ENCODE measurements around the gene LDLRAD3.
A peak's percentile ranks its signal among the peaks of the same experiment; 100 is the strongest.

The LDLRAD3 gene

DNA sequence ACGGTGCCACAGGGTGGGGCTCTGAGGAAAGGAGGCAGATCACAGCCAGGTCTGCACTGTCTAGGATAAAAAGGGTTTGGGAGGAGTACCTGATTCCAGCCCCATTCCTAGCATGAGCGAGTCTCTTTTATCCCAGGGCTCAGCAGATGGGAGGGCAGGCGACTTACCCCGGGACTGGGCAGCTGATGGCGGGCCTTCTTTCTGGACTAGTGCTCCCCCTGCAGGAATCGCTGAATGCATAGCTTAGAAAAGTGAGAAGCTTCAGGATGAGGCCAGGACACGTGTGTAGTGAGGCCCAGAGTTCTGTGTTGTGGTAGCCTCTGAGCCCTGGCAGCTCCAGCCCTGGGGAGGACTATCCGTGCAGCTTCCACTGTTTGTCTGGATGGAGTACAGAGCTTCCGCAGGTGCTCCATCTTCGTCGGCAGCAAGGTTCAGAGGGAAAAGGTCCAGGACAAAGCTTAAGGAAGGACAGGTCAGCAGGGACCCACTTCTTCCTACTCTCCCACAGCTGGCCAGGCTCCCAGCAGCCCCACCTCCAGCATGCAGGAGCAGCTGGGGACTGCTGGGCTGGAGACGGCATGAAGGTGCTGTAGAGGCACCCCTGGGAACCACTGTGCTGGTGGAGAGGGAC is 315.0 kb downstream of the LDLRAD3 start:
- DNase-seq, result peak; percentile 80

DNA sequence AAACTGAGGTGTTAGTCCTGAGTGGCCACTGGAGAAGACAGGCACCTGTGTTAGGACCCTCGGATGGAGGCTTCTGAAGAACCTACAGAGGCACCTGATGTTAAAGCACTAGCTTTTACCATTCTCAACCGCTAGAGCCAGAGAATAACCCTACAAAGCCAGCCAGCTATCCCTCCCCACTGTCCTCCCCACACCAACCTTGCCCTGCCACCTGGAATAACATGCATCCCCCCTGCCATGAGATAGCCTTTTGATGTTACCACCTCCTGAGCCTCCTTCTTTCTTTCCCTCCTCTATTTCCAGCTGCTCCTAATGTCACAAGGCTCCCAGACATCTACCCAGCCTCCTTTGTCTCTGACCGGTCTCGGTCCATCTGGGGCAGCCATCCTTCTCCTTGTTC is 317.2 kb downstream of the LDLRAD3 start:
- no peak for DNase-seq

DNA sequence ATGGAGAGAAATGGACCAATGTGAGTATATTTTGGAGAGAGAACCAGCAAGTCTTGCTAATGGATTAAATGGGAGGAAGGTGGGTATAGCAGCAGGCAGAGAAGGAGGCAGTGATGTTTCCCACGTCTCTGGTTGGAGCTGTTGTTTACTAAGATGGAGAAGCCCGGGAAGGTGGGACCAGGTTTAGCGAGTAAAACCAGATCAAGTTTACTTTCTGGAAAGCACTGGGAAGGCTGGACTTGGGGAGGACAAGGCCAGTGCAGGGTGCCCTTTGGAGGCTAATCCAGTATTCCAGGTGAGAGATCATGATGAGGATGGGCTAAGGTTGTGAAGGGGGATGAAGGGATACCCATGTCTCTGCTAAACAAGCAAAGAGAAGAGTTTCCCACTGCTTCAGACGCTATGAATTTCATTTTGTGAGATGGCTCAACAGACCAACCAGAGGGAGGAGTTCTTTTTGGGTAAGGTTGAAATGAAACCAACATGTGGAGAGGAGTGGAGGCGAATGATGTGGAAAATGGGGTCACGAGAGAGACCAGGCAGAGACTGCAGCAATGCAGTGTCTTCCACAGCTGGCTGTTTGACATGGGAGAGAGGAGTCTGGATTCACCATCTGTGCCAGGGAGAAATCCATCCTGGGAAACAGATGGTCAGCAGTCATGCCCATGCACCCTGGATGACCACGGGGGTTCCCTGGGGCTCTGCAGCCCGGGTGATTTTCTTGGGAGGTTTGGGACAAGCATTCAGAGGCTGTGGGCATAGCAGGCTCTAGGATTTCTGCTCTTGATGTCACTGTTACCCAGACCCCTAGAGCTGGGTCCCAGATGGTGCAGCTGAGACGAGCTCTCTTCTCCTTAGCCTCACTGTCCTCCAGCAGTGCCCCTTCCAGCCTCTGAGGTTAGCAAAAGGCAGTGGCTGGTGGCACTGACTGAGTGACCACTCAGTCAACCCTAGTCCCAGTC is 320.4 kb downstream of the LDLRAD3 start:
- DNase-seq, result no peak

DNA sequence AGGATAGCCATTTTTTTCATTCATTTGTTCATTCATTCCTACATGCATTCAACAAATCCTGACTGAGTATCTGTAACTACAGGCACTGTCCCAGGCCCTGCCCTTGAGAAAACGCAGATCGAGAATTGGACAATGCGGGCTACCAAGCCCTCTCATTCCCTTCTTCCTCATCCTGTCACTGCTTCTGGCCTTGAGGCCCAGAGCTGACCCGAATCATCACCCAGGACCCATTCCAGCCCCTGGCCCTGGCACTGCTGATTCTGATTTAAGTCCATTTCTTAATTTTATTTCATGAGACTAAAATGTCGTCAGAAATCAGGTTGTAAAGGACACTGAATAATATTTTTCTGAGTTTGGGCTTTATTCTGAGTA is 321.1 kb downstream of the LDLRAD3 start:
- no peak for DNase-seq

DNA sequence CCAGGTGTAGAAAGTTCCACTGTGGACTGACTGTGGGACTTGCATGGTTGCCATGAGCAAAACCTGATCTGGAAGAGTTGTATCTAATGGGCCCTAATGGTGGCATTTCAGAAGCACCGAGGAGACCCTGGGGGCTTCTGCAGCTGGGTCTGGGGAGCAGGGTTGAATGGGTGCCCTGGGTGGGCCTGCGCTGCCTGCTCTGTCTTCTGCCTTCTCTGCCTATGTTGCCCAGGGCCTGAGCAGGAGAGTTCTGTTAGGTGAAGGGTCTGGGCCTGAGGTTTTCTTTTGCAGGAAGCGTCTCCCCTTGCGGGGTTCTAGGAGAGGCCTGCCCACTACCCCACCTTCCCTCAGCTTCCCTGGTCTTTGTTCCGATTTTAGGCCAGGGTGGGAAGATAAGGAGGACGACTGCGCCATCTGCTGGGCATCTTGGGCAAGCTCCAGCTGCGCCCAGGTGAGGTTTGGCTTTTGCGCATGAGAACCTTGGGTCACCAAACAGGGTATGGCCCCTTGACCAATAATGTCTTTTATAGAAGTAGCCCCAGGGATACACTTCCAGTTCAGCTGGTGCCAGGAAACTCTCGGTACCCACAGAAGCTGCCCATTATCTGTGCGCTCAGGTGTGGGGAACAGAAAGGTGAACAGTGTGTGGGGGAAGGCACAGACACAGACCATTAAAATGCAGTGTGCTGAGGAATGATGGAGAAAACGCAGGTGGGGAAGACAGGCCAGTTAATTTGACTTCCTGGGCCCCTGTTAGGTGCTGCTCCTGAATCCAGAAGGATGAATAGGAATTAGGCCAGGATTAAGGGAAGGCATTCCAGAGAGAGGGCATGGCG is 322.1 kb downstream of the LDLRAD3 start:
- DNase-seq, result peak; percentile 62

DNA sequence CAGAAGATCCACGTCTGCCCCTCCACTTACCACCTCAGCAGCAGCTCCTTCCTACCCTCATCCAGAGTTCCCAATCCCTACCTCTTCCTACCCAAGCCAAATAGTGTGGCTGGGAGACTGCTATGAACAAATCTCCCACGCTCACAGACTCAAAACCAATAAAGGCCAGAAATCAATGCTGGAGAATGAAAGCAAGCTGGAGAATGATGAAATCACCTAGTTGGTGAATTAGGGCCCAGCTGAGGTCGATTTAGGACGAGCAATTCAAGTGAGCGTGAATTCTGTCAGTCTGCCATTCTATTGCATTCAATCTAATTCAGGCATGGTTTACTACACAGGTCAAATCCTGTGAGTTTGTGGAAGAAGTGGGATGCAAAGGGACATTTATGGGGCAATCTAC is 322.9 kb downstream of the LDLRAD3 start:
- DNase-seq, result no peak

DNA sequence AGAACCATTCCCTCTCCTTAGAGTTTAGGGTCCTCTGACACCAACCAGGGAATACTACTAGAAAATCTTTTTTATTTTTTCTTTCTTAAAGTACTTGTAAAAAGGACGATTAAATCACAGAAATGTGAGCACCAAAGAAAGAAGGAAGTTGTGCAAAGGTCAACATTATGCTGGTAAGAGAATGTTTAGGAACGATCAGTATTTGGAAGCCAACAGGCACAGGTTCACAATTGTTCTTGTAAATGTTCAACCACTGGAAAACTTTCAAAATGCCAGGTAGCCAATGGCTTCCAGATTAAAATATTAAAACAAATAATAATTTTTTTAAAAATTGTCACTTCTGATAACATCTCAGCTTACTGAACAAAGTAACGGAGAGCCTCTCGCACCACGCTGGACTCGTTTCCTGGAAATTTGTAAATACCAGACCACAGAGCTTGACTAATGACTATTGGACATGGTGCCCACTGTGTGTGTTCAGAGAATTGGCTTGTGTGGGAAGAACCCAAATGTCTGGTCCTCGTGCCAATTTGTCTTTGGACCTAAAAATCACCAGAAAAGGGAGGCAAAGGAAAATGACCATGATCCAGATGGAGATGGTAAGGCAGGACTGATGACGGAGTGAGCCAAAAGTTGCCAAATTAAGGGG is 324.6 kb downstream of the LDLRAD3 start:
- no peak for DNase-seq

DNA sequence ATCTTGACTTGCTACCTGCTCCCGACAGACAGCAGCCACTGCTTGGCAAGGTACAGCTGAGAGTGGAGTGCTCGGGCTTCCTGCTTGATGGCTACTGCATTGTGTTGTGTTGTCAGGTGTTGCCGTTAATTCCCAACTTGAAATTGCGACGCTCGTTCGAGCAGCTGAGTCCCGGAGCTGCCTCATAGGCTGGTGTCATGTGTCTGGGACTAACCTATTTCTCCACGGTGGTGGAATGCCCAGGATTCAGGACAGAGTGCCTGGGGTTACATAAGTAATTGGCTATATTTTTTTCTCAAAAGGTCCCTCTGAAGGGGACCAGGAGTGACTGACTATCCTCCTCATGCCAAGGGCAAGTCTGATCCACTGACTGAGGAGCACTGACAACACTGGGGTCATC is 326.8 kb downstream of the LDLRAD3 start:
- no peak for DNase-seq

DNA sequence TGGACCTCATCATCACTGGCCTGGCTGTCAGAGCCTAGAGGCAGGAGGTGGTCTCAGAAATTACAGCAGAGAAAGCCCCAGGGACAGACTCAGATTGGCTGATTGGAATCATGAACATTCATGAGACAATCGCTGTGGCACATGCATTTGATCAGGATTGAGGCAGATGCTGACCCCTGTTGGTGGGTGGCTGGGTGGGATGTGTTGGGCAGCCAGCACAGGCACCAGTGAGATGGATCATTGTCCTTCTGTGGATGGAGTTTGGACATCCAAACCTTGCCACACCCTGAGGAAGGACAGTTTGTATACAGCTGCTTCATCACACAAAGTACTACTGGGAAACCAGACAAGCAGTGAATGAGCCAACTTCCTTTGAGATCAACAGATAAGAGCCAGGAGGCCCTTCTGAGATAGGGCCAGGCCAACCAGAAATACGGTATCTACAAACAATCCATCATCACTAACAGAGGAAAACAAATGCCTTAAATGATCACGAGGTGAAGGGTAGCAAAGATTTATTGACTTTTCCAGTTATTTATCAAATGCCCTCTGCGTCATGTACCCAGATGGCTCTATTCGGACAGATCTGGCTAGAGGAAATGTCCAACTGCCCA is 328.0 kb downstream of the LDLRAD3 start:
- no peak for DNase-seq

DNA sequence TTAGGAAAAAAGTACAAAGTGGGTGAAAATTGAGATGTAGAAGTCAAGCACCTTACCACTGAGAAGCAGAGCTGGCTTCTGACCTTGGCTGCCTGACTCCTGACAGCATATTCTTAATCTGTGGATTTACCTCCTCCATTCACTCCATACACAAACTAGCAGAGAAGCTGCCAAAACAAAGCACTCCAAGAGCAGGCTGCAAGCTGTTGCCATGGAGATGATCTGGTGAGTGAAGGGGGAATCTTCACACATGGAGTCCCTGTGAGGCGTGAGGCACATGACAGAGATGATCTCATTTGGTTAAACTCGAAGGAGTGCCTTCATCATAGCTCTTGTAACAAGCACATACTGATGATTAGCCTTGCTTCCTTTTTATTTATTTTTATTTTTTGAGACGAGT is 329.2 kb downstream of the LDLRAD3 start:
- no peak for DNase-seq

DNA sequence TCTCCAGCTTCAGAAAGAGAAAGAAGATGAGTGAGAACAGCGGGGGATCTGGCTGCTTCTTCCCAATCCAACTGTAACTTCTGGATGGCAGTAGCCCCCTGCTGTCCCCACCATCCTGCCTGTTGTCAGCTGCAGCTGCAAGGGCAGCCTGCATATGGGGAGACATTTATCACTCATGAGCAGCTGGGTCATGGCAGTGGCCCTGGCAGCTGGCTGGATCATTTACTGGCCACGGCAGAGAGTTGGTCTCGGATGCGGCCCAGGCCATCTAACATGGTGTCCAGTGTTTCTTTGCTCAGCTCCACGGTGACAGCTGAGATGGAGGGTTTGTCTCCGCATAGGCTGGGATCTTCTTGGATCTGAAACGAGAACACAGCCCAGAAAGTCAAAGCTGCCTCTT is 330.6 kb downstream of the LDLRAD3 start:
- no peak for DNase-seq

DNA sequence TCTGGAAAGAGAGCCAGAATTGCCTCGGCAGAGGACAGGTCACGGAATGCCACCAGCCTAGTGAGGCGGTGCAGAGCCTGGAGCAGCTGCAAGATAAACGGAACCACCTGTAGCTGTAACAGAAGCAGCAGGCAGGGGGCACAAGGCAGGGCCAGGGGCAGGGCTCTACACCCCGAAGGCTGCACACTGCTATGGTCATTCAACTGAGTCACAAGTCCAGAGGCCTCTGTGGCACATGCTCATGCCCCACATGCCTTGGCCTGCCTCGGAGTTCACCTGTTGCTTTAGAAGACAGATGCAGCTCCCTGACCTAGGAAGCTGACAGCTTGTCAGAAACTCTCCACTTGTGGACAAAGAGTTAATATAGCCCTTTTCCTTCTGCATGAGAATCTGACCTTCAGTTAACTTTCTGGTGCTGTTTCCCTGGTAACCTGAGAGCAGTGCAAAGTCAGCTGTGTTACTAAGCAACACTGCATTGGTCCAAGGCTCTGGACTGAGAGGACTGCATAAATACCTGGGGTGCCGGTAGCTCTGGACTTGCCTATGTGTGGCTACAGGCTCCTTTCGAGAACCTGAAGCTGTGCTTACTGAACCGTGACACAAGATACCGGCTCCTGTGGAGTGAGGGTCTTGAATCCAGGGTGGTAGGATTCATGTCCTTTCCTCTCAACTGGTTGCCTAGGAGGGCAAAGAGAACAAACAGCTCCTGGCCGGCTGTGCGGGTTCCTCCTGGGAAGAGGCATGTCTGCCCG is 334.8 kb downstream of the LDLRAD3 start:
- no peak for DNase-seq

DNA sequence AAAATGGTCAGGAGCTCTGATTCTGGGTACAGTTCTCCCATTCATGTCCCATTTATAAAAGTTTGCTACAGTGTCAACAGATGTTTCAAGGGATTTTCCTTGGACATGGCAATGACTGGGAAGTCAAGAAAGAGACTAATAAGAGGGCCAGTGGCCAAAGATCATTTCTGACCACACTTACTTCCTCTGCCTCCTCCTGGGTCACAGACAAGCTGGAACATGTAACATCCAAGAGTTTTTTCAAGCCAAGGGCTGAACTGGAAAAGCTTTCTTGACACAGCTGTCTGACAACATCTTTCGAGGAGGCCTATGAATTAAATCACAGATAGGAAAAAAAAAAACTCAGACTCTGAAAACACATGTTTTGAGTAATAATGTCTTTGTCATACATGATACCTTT is 336.7 kb downstream of the LDLRAD3 start:
- DNase-seq, result no peak
